Fibroblast of villous mesenchyme (primary cell): Measurements from ENCODE around the gene EP400. TPM values are rescaled to one million over a fixed set of nuclear protein-coding genes. Genes with fewer than 3 reads are reported as not detected.
"Not testable (repeated sequence)": the region's sequence is repeated elsewhere in the genome, so short reads cannot be mapped to it uniquely, and the experiment has no call there.

ENCODE experiments used
- DNase-seq: peaks from one replicate; pipeline ENCODE4 v3.0.0-alpha.2; 2010; ENCODE audit warnings: low read depth
- H3K4me3 ChIP-seq: 2 replicates; pipeline ENCODE4 v1.5.1; 2011; ENCODE audit warnings: low read depth, mild to moderate bottlenecking, low read length
- total RNA-seq: library from RNA; depleted of rRNA; stranded (reverse); fragments of >200 nt; gene quantifications from 2 replicates; pipeline ENCODE4 v1.2.3, GENCODE V29; 2012
- TF ChIP-seq, protein P1 (sequence below): IDR thresholded peaks from 2 replicates; pipeline ENCODE4 v1.5.1; 2012; ENCODE audit warnings: low read depth, mild to moderate bottlenecking, low read length; ENCODE audit not compliant: insufficient read depth

Gene EP400
- total RNA-seq, 1 donor, result 13.0 TPM

DNA sequence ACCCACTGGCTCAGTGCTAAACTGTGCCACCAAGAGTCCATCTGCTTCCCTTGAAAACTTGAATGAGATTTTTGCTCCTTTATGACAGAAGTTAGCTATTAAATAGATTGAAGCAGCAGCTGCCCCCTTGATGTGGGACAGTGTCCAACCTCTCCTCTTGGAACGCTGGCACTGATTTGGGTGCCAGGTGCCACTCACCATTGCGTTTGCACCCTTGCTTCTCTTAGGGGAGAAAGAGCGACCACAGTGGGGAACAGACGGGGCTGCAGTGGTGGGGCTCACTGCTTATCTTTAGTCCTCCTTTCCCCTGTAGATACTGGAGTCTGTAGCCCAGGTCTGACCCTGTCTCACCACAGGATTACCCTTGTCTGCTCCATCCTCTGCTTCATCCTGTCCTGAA lies 9.4 kb downstream of the EP400 start:
- no peak overlapping the region for H3K4me3 ChIP-seq
- no peak for DNase-seq
- TF ChIP-seq, protein P1, sequence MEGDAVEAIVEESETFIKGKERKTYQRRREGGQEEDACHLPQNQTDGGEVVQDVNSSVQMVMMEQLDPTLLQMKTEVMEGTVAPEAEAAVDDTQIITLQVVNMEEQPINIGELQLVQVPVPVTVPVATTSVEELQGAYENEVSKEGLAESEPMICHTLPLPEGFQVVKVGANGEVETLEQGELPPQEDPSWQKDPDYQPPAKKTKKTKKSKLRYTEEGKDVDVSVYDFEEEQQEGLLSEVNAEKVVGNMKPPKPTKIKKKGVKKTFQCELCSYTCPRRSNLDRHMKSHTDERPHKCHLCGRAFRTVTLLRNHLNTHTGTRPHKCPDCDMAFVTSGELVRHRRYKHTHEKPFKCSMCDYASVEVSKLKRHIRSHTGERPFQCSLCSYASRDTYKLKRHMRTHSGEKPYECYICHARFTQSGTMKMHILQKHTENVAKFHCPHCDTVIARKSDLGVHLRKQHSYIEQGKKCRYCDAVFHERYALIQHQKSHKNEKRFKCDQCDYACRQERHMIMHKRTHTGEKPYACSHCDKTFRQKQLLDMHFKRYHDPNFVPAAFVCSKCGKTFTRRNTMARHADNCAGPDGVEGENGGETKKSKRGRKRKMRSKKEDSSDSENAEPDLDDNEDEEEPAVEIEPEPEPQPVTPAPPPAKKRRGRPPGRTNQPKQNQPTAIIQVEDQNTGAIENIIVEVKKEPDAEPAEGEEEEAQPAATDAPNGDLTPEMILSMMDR, result no peak

DNA sequence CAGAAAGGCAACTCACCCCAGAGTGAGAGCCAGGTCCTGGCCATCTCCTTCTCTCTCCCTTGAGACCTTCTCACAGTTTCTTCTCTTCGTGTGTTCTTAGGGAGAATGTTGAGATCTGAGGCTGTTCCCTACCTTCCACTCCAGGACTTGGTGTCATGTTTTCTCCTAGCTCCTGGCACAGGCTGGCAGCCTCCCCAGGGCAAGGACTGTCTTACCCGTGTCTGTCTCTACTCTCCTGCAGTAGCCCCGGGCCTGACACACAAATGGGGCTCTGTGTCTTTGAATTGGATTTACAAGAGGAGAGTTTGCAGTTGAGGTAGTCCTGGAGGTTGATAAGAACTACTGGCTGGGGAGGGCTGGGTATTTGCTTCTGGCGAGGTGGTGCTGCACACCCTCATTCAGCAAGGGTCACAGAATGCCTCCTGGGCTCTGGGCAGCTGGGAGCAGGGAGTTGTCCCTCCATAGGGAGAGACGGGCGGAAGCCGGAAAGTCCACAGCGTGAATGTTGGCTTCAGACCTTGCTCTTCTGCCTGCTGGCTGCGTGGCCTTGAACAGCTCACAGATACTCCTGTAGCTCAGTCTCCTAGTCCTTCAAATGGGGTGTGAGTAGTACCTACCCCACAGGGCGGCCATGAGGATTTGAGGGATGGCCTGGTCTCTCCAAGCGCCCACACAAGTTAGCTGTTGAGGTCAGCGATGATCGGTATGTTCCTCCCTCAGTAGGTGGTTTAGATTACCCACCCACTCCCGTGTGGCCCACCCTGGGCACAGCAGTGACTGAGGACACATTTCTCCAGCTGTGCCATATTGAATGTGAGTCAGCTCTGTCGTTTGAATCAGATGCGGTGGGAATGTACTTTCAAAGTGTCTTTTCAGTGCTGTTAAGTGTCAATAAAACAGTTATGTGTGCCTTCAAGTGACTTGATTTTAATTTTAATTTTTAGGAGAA lies 10.2 kb downstream of the EP400 start:
- no peak for DNase-seq
- H3K4me3 ChIP-seq, result no peak overlapping the region
- TF ChIP-seq, protein P1, result no peak

GRCh38 chr12:131960590-131961325 lies 11.0 kb downstream of the EP400 start:
- H3K4me3 ChIP-seq, DNase-seq: not testable (repeated sequence)

DNA sequence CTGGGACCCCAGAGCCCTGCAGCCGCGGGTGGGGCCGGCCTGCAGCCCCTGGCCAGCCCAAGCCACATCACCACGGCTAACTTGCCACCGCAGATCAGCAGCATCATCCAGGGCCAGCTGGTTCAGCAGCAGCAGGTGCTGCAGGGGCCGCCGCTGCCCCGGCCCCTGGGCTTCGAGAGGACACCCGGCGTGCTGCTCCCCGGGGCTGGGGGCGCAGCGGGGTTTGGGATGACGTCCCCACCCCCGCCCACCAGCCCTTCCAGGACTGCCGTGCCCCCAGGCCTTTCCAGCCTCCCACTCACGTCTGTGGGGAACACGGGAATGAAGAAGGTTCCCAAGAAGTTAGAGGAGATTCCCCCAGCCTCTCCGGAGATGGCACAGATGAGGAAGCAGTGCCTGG lies 11.6 kb downstream of the EP400 start:
- DNase-seq, H3K4me3 ChIP-seq: not testable (repeated sequence)

DNA sequence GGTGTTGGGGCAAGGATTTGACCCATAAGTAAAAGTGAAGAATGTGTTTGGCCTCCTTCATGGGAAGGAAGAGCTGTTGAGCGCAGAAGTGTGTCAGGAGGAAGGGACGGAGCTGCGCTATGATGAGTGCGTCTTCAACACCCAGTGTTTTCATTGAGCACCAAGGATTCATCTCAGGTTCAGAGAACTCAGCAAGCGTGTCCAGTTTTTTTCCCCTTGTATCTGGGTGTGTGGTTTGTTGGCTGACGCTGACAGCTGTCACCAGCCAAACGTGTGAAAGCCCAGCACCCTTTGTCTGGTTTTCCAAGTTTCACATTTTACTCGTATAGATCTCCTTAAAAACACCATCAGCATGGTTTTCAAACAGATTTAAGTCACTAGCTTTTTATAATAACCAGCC lies 12.3 kb downstream of the EP400 start:
- no peak for DNase-seq
- TF ChIP-seq, protein P1, result no peak
- no peak overlapping the region for H3K4me3 ChIP-seq

- TF ChIP-seq, protein P1, result no peak
- H3K4me3 ChIP-seq, result no peak overlapping the region
- no peak for DNase-seq
These were observed 13.6 kb downstream of the EP400 start for GRCh38 chr12:131963381-131963780.

DNA sequence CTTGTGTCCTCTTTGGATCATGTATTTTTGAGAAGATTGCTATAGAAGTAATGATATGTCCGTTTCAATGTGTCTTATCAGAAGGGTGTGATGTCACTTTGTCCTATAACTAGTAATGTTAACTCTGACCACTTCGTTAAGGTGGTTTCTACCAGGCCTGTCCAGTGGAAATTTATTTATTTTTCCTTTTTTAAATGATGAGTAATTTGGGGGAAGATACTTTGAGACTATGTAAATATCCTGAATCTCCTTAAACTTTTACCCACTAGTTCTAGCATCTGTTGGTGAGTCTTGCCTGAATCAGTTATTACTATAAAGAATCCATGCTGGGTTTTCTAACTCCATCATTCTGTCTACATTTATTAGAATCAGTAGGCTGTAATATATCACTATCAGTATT lies 15.3 kb downstream of the EP400 start:
- no peak for DNase-seq
- TF ChIP-seq, protein P1, result no peak
- no peak overlapping the region for H3K4me3 ChIP-seq
